Stimulated activated naive CD8-positive, alpha-beta T cell treated with anti-CD3 and anti-CD28 coated beads, Interleukin-15, Interleukin-2, amounts not matched to agents 100 ng/mL and 50 ng/mL, for 24 hours (primary cell): Measurements from ENCODE around the gene HDAC6.

Experiments used
- H3K27ac Mint-ChIP-seq: one replicate; pipeline ENCODE4 v1.8.0; 2021; ENCODE audit warnings: mild to moderate bottlenecking, mixed read lengths
- H3K27me3 Mint-ChIP-seq: one replicate; pipeline ENCODE4 v1.8.0; 2021; ENCODE audit warnings: mixed read lengths
- H3K36me3 Mint-ChIP-seq: one replicate; pipeline ENCODE4 v1.8.0; 2021; ENCODE audit warnings: low read depth, mixed read lengths
- H3K4me1 Mint-ChIP-seq: one replicate; pipeline ENCODE4 v1.8.0; 2021; ENCODE audit warnings: low read depth, mixed read lengths
- H3K4me3 Mint-ChIP-seq: one replicate; pipeline ENCODE4 v1.8.0; 2021; ENCODE audit warnings: mild to moderate bottlenecking, mixed read lengths
- H3K9me3 Mint-ChIP-seq: one replicate; pipeline ENCODE4 v1.8.0; 2021; ENCODE audit warnings: mixed read lengths

The HDAC6 gene

GRCh38 chrX:48785540-48786214 is 16.2 kb upstream of the HDAC6 start:
- no peak overlapping the region for H3K27ac Mint-ChIP-seq
- H3K4me3 Mint-ChIP-seq = no peak overlapping the region
- no peaks in the 10 kb centered on the region for H3K36me3 Mint-ChIP-seq
- no peaks in the 10 kb centered on the region for H3K9me3 Mint-ChIP-seq
- H3K4me1 Mint-ChIP-seq = peaks cover 3% of the 10 kb centered on the region
- H3K27me3 Mint-ChIP-seq = no peaks in the 10 kb centered on the region

- no peaks in the 10 kb centered on the region for H3K27me3 Mint-ChIP-seq
- H3K9me3 Mint-ChIP-seq = no peaks in the 10 kb centered on the region
- H3K4me3 Mint-ChIP-seq = no peak within 1 kb of the TSS
- peak within 1 kb of the TSS; percentile 2 for H3K27ac Mint-ChIP-seq
- peaks cover 3% of the 10 kb centered on the region for H3K4me1 Mint-ChIP-seq
- no peaks in the 10 kb centered on the region for H3K36me3 Mint-ChIP-seq
These were observed 15.5 kb upstream of the HDAC6 start, which contains the start of gene GATA1 for GRCh38 chrX:48786341-48786800. Gene GATA1 (plus strand): TSS chrX:48786590. CDS start chrX:48791110, 4,520 bp downstream.

- no peaks in the 10 kb centered on the region for H3K27me3 Mint-ChIP-seq
- peaks cover 3% of the 10 kb centered on the region for H3K4me1 Mint-ChIP-seq
- H3K9me3 Mint-ChIP-seq = no peaks in the 10 kb centered on the region
- H3K4me3 Mint-ChIP-seq = no peak overlapping the region
- H3K36me3 Mint-ChIP-seq = no peaks in the 10 kb centered on the region
- H3K27ac Mint-ChIP-seq = peak overlapping the region; percentile 2
These were observed 14.9 kb upstream of the HDAC6 start for GRCh38 chrX:48786825-48787504.

GRCh38 chrX:48787505-48788443 is 14.1 kb upstream of the HDAC6 start:
- H3K27ac Mint-ChIP-seq = peak overlapping the region; percentile 74
- H3K36me3 Mint-ChIP-seq = no peaks in the 10 kb centered on the region
- no peak overlapping the region for H3K4me3 Mint-ChIP-seq
- H3K4me1 Mint-ChIP-seq = peaks cover 3% of the 10 kb centered on the region
- no peaks in the 10 kb centered on the region for H3K9me3 Mint-ChIP-seq
- H3K27me3 Mint-ChIP-seq = no peaks in the 10 kb centered on the region

- no peak overlapping the region for H3K4me3 Mint-ChIP-seq
- no peaks in the 10 kb centered on the region for H3K9me3 Mint-ChIP-seq
- H3K36me3 Mint-ChIP-seq = no peaks in the 10 kb centered on the region
- no peaks in the 10 kb centered on the region for H3K27me3 Mint-ChIP-seq
- H3K4me1 Mint-ChIP-seq = peaks cover 3% of the 10 kb centered on the region
- H3K27ac Mint-ChIP-seq = peak overlapping the region; percentile 31
These were observed 12.3 kb upstream of the HDAC6 start for GRCh38 chrX:48789366-48790220.

DNA sequence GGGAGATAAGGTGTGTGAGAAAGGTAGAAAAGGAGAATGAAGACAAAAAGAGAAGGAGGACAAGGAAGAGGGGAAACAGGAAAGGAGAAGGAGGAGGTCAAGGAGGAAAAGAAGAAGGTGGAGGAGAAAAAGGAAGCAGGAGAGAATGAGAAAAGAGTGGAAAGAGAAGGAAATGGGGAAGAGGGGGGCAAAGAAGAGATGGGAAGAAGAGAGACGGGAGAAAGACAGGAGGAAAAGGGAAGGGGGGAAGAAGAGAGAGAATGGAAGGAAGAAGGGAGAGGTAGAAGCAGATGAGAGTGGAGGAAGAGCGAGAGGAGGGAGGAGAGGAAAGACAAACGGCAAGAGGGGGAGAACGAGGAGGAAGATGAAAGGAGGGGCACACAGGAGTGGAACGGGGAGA is 11.4 kb upstream of the HDAC6 start:
- H3K27ac Mint-ChIP-seq = no peak overlapping the region
- H3K4me1 Mint-ChIP-seq = peaks cover 3% of the 10 kb centered on the region

DNA sequence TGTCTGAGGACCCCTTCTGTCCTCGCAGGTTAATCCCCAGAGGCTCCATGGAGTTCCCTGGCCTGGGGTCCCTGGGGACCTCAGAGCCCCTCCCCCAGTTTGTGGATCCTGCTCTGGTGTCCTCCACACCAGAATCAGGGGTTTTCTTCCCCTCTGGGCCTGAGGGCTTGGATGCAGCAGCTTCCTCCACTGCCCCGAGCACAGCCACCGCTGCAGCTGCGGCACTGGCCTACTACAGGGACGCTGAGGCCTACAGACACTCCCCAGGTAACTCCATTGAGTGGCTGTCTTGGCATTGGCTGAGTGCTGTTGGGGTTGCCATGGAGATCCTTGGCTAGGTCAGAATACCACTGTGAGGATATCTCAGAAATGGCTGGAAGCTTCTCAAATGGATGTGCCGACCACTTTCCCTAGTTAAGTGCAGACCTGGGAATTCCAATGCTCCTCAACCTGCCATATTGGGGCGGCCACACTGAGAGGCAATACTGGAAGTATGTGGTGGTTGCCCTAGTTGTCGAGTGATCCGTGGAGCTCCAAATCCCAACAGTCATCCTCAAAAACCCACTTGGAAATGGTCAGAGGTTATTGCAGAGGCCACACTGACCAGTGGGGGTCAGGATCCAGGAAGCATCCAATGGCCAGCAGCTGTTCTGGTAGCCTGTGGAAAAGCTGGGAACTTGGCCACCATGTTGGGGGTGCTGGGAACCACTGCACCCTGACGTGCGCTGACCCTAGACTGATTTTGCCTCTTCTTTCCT is 10.6 kb upstream of the HDAC6 start:
- no peak overlapping the region for H3K4me3 Mint-ChIP-seq
- no peaks in the 10 kb centered on the region for H3K9me3 Mint-ChIP-seq
- H3K36me3 Mint-ChIP-seq = no peaks in the 10 kb centered on the region
- H3K4me1 Mint-ChIP-seq = peaks cover 3% of the 10 kb centered on the region
- H3K27ac Mint-ChIP-seq = no peak overlapping the region
- H3K27me3 Mint-ChIP-seq = no peaks in the 10 kb centered on the region

More for the DNA sequence above, 11.4 kb upstream of the HDAC6 start:
- no peaks in the 10 kb centered on the region for H3K9me3 Mint-ChIP-seq
- H3K4me3 Mint-ChIP-seq = no peak overlapping the region
- no peaks in the 10 kb centered on the region for H3K27me3 Mint-ChIP-seq
- no peaks in the 10 kb centered on the region for H3K36me3 Mint-ChIP-seq

DNA sequence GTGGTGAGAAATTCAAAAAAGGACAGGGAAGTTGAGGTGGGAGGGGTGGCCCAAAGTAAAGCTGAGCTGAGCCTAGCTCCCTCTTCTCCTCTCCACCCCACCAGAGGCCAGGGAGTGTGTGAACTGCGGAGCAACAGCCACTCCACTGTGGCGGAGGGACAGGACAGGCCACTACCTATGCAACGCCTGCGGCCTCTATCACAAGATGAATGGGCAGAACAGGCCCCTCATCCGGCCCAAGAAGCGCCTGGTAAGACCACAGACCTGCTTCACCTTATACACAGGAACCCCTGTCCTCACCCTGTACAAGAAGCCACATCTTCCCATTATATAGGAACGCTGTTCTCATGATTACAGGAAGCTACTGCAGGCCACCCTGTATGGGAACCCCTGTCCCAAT is 9.6 kb upstream of the HDAC6 start:
- H3K4me1 Mint-ChIP-seq = peaks cover 3% of the 10 kb centered on the region
- H3K27ac Mint-ChIP-seq = no peak overlapping the region
- no peak overlapping the region for H3K4me3 Mint-ChIP-seq
- H3K36me3 Mint-ChIP-seq = no peaks in the 10 kb centered on the region
- H3K9me3 Mint-ChIP-seq = no peaks in the 10 kb centered on the region
- H3K27me3 Mint-ChIP-seq = no peaks in the 10 kb centered on the region

GRCh38 chrX:48793935-48794334 is 7.9 kb upstream of the HDAC6 start:
- no peaks in the 10 kb centered on the region for H3K4me1 Mint-ChIP-seq
- H3K36me3 Mint-ChIP-seq = no peaks in the 10 kb centered on the region
- H3K9me3 Mint-ChIP-seq = no peaks in the 10 kb centered on the region
- H3K27ac Mint-ChIP-seq = no peak overlapping the region
- H3K4me3 Mint-ChIP-seq = no peak overlapping the region
- no peaks in the 10 kb centered on the region for H3K27me3 Mint-ChIP-seq

GRCh38 chrX:48794340-48794910 is 7.4 kb upstream of the HDAC6 start:
- Mint-ChIP-seq H3K4me3 (no peak overlapping the region), H3K9me3 (no peaks in the 10 kb centered on the region), H3K27ac (no peak overlapping the region), H3K27me3 (no peaks in the 10 kb centered on the region), H3K36me3 (no peaks in the 10 kb centered on the region), H3K4me1 (no peaks in the 10 kb centered on the region)

- Mint-ChIP-seq H3K36me3 (no peaks in the 10 kb centered on the region), H3K4me3 (no peak overlapping the region), H3K9me3 (no peaks in the 10 kb centered on the region), H3K27ac (no peak overlapping the region), H3K27me3 (no peaks in the 10 kb centered on the region), H3K4me1 (no peaks in the 10 kb centered on the region)
These were observed 6.9 kb upstream of the HDAC6 start for GRCh38 chrX:48794911-48795515.

- Mint-ChIP-seq H3K4me1 (peaks cover 18% of the 10 kb centered on the region), H3K36me3 (no peaks in the 10 kb centered on the region), H3K4me3 (no peak overlapping the region), H3K27ac (no peak overlapping the region), H3K27me3 (no peaks in the 10 kb centered on the region), H3K9me3 (no peaks in the 10 kb centered on the region)
These were observed 3.5 kb upstream of the HDAC6 start for GRCh38 chrX:48798318-48798717.
